Gastroesophageal sphincter (tissue), 3 donors: ENCODE results near the gene SSBP3.

Source experiments
- CTCF ChIP-seq, 4 experiments: fragments of 200-600 bp in 2 of 4; fragments of 450-650 bp in 2 of 4; sonication (generic) in 1 of 4; IDR thresholded peaks; one replicate each; pipeline ENCODE4 v1.5.1; 2017 to 2019; ENCODE audit warnings: antibody characterized with exemption in 4 of 4, mild to moderate bottlenecking in 2 of 4, moderate library complexity in 2 of 4
- POLR2AphosphoS5 ChIP-seq: sonication (generic); formaldehyde crosslinking; IDR thresholded peaks from one replicate; pipeline ENCODE4 v1.6.1; 2017; ENCODE audit warnings: antibody characterized with exemption

GRCh38 chr1:54328066-54328636 lies 78.0 kb downstream of the SSBP3 start:
- TF ChIP-seq CTCF (IDR thresholded peaks at IDR 0.05) (no peak), POLR2AphosphoS5 (no peak)
